Fibroblast of lung (primary cell): Measurements from ENCODE around the gene CDH4. TPM values are rescaled to one million over a fixed set of nuclear protein-coding genes. Genes with fewer than 3 reads are reported as not detected.

Experiments used
- DNase-seq, 2 donors: peaks; one replicate each; pipeline versions ENCODE4 v3.0.0 to v3.0.0-alpha.2; 2010; ENCODE audit warnings: low read depth in 2 of 2
- H2AFZ ChIP-seq: 2 replicates; pipeline ENCODE4 v1.5.1; 2012; ENCODE audit warnings: low read length, control low read depth, inconsistent platforms
- H3K27ac ChIP-seq: 2 replicates; pipeline ENCODE4 v1.5.1; 2011; ENCODE audit warnings: low read length, control low read depth; ENCODE audit not compliant: insufficient read depth
- H3K27me3 ChIP-seq: 2 replicates; pipeline ENCODE4 v1.5.1; 2011; ENCODE audit warnings: mild to moderate bottlenecking, low read length; ENCODE audit not compliant: control insufficient read depth, insufficient read depth
- H3K36me3 ChIP-seq: 2 replicates; pipeline ENCODE4 v1.5.1; 2011; ENCODE audit warnings: low read length; ENCODE audit not compliant: control insufficient read depth, insufficient read depth
- H3K4me1 ChIP-seq: 2 replicates; pipeline ENCODE4 v1.5.1; 2011; ENCODE audit warnings: low read length; ENCODE audit not compliant: control insufficient read depth, insufficient read depth; ENCODE audit errors: extremely low read depth
- H3K4me2 ChIP-seq: 2 replicates; pipeline ENCODE4 v1.5.1; 2011; ENCODE audit warnings: low read length, control low read depth; ENCODE audit not compliant: insufficient read depth; ENCODE audit errors: extremely low read depth
- H3K4me3 ChIP-seq, 4 experiments: fragments of 200-600 bp in 1 of 4; sonication (generic) in 1 of 4; replicated peaks in 1 of 4; 2 replicates each; pipeline ENCODE4 v1.5.1; 2011 to 2016; ENCODE audit warnings: low read length in 4 of 4, low read depth in 3 of 4, mild to moderate bottlenecking in 3 of 4, control low read depth in 2 of 4, inconsistent platforms in 1 of 4, mixed read lengths in 1 of 4; ENCODE audit not compliant: insufficient read depth in 1 of 4; ENCODE audit errors: control extremely low read depth in 1 of 4
- H3K79me2 ChIP-seq: 2 replicates; pipeline ENCODE4 v1.5.1; 2012; ENCODE audit warnings: mild to moderate bottlenecking, low read length, inconsistent platforms; ENCODE audit not compliant: control insufficient read depth, insufficient read depth
- H3K9ac ChIP-seq: 2 replicates; pipeline ENCODE4 v1.5.1; 2011; ENCODE audit warnings: mild to moderate bottlenecking, low read length, control low read depth; ENCODE audit not compliant: insufficient read depth
- H3K9me3 ChIP-seq: 2 replicates; pipeline ENCODE4 v1.5.1; 2012; ENCODE audit warnings: low read depth, low read length; ENCODE audit not compliant: control insufficient read depth, insufficient read depth
- H4K20me1 ChIP-seq: 2 replicates; pipeline ENCODE4 v1.5.1; 2011; ENCODE audit warnings: low read length; ENCODE audit not compliant: control insufficient read depth, insufficient read depth; ENCODE audit errors: extremely low read depth
- CTCF ChIP-seq, 2 donors: IDR thresholded peaks in 1 of 2; conservative IDR thresholded peaks in 1 of 2; 1 replicate in 1 of 2; 2 replicates in 1 of 2; pipeline ENCODE4 v1.5.1; 2011 to 2012; ENCODE audit warnings: low read length in 2 of 2, control low read depth in 1 of 2, inconsistent platforms in 1 of 2, low read depth in 1 of 2, mild to moderate bottlenecking in 1 of 2
- EZH2 ChIP-seq: IDR thresholded peaks from 2 replicates; pipeline ENCODE4 v1.5.1; 2012; ENCODE audit warnings: low read length, control low read depth, mild to moderate bottlenecking; ENCODE audit errors: missing control alignments
- polyA plus RNA-seq, 2 donors: library from polyadenylated mRNA; depleted of rRNA in 1 of 2; stranded (reverse) in 1 of 2; unstranded in 1 of 2; fragments of >200 nt; gene quantifications; 2 replicates each; pipeline ENCODE4 v1.2.1, GENCODE V29; 2011 to 2012; ENCODE audit warnings: missing spikeins in 1 of 2
- total RNA-seq: library from RNA; depleted of rRNA; stranded (reverse); fragments of >200 nt; gene quantifications from 2 replicates; pipeline ENCODE4 v1.2.1, GENCODE V29; 2014

CDH4 gene
- total and polyA plus RNA-seq, 2 donors (not counting 1 experiment from before 2014, with no cell fraction given) = 4.8 to 6.8 TPM

GRCh38 chr20:61549865-61550264, 297.8 kb downstream of the CDH4 start:
- Histone ChIP-seq H2AFZ (no peak overlapping the region), H3K4me1 (peaks cover 2% of the 10 kb centered on the region), H3K79me2 (no peaks in the 10 kb centered on the region), H4K20me1 (no peaks in the 10 kb centered on the region), H3K4me2 (no peak overlapping the region), H3K9me3 (no peaks in the 10 kb centered on the region), H3K27me3 (no peaks in the 10 kb centered on the region), H3K27ac (no peak overlapping the region), H3K9ac (no peak overlapping the region), H3K36me3 (no peaks in the 10 kb centered on the region), H3K4me3 (no peak overlapping the region)
- TF ChIP-seq EZH2 (no peak), CTCF (conservative IDR thresholded peaks at IDR 0.05 in 1 of 2, IDR thresholded peaks at IDR 0.05 in 1 of 2; ENCODE audit: low read depth in 1 of 2, low read length in 2 of 2) (no peak)
- DNase-seq = no peak

- no peak overlapping the region for H3K4me3 ChIP-seq
- peaks cover 2% of the 10 kb centered on the region for H4K20me1 ChIP-seq
- no peaks in the 10 kb centered on the region for H3K27me3 ChIP-seq
- H3K27ac ChIP-seq = no peak overlapping the region
- no peaks in the 10 kb centered on the region for H3K36me3 ChIP-seq
- peaks cover 12% of the 10 kb centered on the region for H3K4me1 ChIP-seq
- H3K9ac ChIP-seq = no peak overlapping the region
- no peak overlapping the region for H3K4me2 ChIP-seq
- no peak overlapping the region for H2AFZ ChIP-seq
- no peak for DNase-seq
- H3K9me3 ChIP-seq = no peaks in the 10 kb centered on the region
- TF ChIP-seq EZH2 (no peak), CTCF (conservative IDR thresholded peaks at IDR 0.05 in 1 of 2, IDR thresholded peaks at IDR 0.05 in 1 of 2; ENCODE audit: low read depth in 1 of 2, low read length in 2 of 2) (no peak)
- no peaks in the 10 kb centered on the region for H3K79me2 ChIP-seq
Measured at GRCh38 chr20:61551401-61551800, 299.3 kb downstream of the CDH4 start.

GRCh38 chr20:61554617-61555016, 302.6 kb downstream of the CDH4 start:
- Histone ChIP-seq H2AFZ (no peak overlapping the region), H3K79me2 (no peaks in the 10 kb centered on the region), H3K4me3 (no peak overlapping the region), H3K9me3 (no peaks in the 10 kb centered on the region), H4K20me1 (peaks cover 2% of the 10 kb centered on the region), H3K27ac (no peak overlapping the region), H3K4me1 (peaks cover 14% of the 10 kb centered on the region), H3K9ac (no peak overlapping the region), H3K36me3 (no peaks in the 10 kb centered on the region), H3K4me2 (no peak overlapping the region), H3K27me3 (no peaks in the 10 kb centered on the region)
- TF ChIP-seq CTCF (conservative IDR thresholded peaks at IDR 0.05 in 1 of 2, IDR thresholded peaks at IDR 0.05 in 1 of 2; ENCODE audit: low read depth in 1 of 2, low read length in 2 of 2) = no peak
- TF ChIP-seq EZH2 = no peak
- no peak for DNase-seq
